CD4-positive, alpha-beta T cell (primary cell): ENCODE measurements around the gene E2F7. TPM values are rescaled to one million over a fixed set of nuclear protein-coding genes. Genes with fewer than 3 reads are reported as not detected.

Experiments used
- ATAC-seq: fragments of 200-7000 bp; cut with Tn5 transposase; one replicate; pipeline ENCODE4 v1.10.0; 2022; ENCODE audit warnings: mild to moderate bottlenecking; ENCODE audit not compliant: poor library complexity
- CTCF ChIA-PET: fragments of 350-600 bp; sonication (Branson Sonifier 250); formaldehyde crosslinking; loops from one replicate; lab custom pipeline; 2021; ENCODE audit warnings: antibody characterized with exemption, inconsistent platforms; lab: Charles Lee
- POLR2A ChIA-PET: fragments of 350-600 bp; sonication (Branson Sonifier 250); formaldehyde crosslinking; loops from one replicate; lab custom pipeline; 2021; ENCODE audit warnings: antibody characterized with exemption, inconsistent platforms; lab: Charles Lee
- DNase-seq, 14 experiments: peaks; one replicate each; pipeline ENCODE4 v3.0.0-alpha.2; 2013 to 2020; ENCODE audit warnings: mixed read lengths in 2 of 14
- H3K27ac ChIP-seq, 2 donors: one replicate each; pipeline versions ENCODE4 v1.5.1 to v1.7.0; 2013; ENCODE audit warnings: low read length in 2 of 2, low read depth in 1 of 2, mild to moderate bottlenecking in 1 of 2
- H3K27me3 ChIP-seq, 2 experiments: 1 replicate in 1 of 2; 2 replicates in 1 of 2; pipeline versions ENCODE4 v1.6.1 to v1.7.0; 2013; ENCODE audit warnings: low read length in 2 of 2, control low read depth in 1 of 2, mild to moderate bottlenecking in 1 of 2, moderate library complexity in 1 of 2; ENCODE audit not compliant: insufficient read depth in 2 of 2, control insufficient read depth in 1 of 2
- H3K36me3 ChIP-seq: one replicate; pipeline ENCODE4 v1.6.1; 2013; ENCODE audit warnings: low read length, control low read depth; ENCODE audit not compliant: insufficient read depth
- H3K4me1 ChIP-seq: one replicate; pipeline ENCODE4 v1.6.1; 2013; ENCODE audit warnings: low read length, control low read depth; ENCODE audit not compliant: insufficient read depth
- H3K4me3 ChIP-seq: one replicate; pipeline ENCODE4 v1.5.1; 2013; ENCODE audit warnings: mild to moderate bottlenecking, low read length, moderate library complexity
- H3K9me3 ChIP-seq, 2 experiments: 1 replicate in 1 of 2; 2 replicates in 1 of 2; pipeline versions ENCODE4 v1.6.1 to v1.7.0; 2013; ENCODE audit warnings: low read length in 2 of 2, mild to moderate bottlenecking in 2 of 2, control low read depth in 1 of 2, moderate library complexity in 1 of 2; ENCODE audit not compliant: control insufficient read depth in 1 of 2, insufficient read depth in 1 of 2
- H3K27ac Mint-ChIP-seq: one replicate; pipeline ENCODE4 v1.8.0; 2020; ENCODE audit warnings: mixed read lengths
- H3K27me3 Mint-ChIP-seq: one replicate; pipeline ENCODE4 v1.8.0; 2021; ENCODE audit warnings: mixed read lengths
- H3K36me3 Mint-ChIP-seq: one replicate; pipeline ENCODE4 v1.8.0; 2021; ENCODE audit warnings: low read depth, mixed read lengths
- H3K4me1 Mint-ChIP-seq: one replicate; pipeline ENCODE4 v1.8.0; 2021; ENCODE audit warnings: low read depth, mixed read lengths
- H3K4me3 Mint-ChIP-seq: one replicate; pipeline ENCODE4 v1.8.0; 2020; ENCODE audit warnings: mild to moderate bottlenecking, mixed read lengths
- H3K9me3 Mint-ChIP-seq: one replicate; pipeline ENCODE4 v1.8.0; 2020; ENCODE audit warnings: mixed read lengths
- CTCF ChIP-seq: fragments of 200-600 bp; IDR thresholded peaks from one replicate; pipeline ENCODE4 v1.8.0; 2022; ENCODE audit warnings: antibody characterized with exemption, mild to moderate bottlenecking
- intact Hi-C, 2 experiments: fragments of 100-400 bp; cut with DNase I in 1 of 2; cut with micrococcal nuclease in 1 of 2; formaldehyde crosslinking; loops; one replicate each; pipeline versions ENCODE4 v1.15.1 to v1.9.0; 2023 to 2025; cut with DNase I, micrococcal nuclease
- total RNA-seq, 174 experiments: library from RNA in 2 of 174; stranded (reverse) in 2 of 174; gene quantifications; one replicate each; pipeline ENCODE4 v1.2.3 and lab custom pipeline; 2021 to 2026

E2F7 gene
- total RNA-seq, 2 experiments from 2014 or later: 0.14 to 0.16 TPM

- Histone ChIP-seq H3K4me1 (no peaks in the 10 kb centered on the region), H3K27ac (no peak overlapping the region), H3K4me3 (no peak overlapping the region), H3K27me3 (no peaks in the 10 kb centered on the region), H3K36me3 (no peaks in the 10 kb centered on the region), H3K9me3 (peaks cover 0 to 10% of the 10 kb centered on the region in 2 experiments)
- no peaks in the 10 kb centered on the region for H3K4me1 Mint-ChIP-seq
- intact Hi-C loops: no loop called here
- ATAC-seq: no peak
- H3K9me3 Mint-ChIP-seq: peaks cover 2% of the 10 kb centered on the region
- no peak overlapping the region for H3K27ac Mint-ChIP-seq
- H3K4me3 Mint-ChIP-seq: no peak overlapping the region
- no peak for DNase-seq
- no peaks in the 10 kb centered on the region for H3K27me3 Mint-ChIP-seq
- H3K36me3 Mint-ChIP-seq: no peaks in the 10 kb centered on the region
- POLR2A ChIA-PET: no interaction called here
- CTCF ChIA-PET: no interaction called here
- TF ChIP-seq CTCF: no peak
Measured at GRCh38 chr12:77042833-77043232, 22.5 kb downstream of the E2F7 start.

GRCh38 chr12:77040231-77040630 lies 25.1 kb downstream of the E2F7 start:
- intact Hi-C loops: no loop called here

GRCh38 chr12:77035226-77035625 lies 30.1 kb downstream of the E2F7 start:
- peaks cover 5 to 10% of the 10 kb centered on the region in 2 experiments for H3K9me3 ChIP-seq
- Mint-ChIP-seq H3K4me1 (no peaks in the 10 kb centered on the region), H3K27ac (no peak overlapping the region), H3K27me3 (no peaks in the 10 kb centered on the region), H3K36me3 (no peaks in the 10 kb centered on the region), H3K9me3 (peaks cover 4% of the 10 kb centered on the region), H3K4me3 (no peak overlapping the region)
- POLR2A ChIA-PET: no interaction called here
- intact Hi-C loops: no loop called here
- ATAC-seq (no peak), DNase-seq (no peak)
- H3K4me3 ChIP-seq: no peak overlapping the region
- H3K27me3 ChIP-seq: no peaks in the 10 kb centered on the region
- no peaks in the 10 kb centered on the region for H3K4me1 ChIP-seq
- CTCF ChIA-PET: interaction anchor here (1.8 kb wide), 1 partner anchor 12 kb away, joined by 4 read pairs; no protein-coding TSS in a partner anchor
- no peak overlapping the region for H3K27ac ChIP-seq
- H3K36me3 ChIP-seq: no peaks in the 10 kb centered on the region
- no peak for TF ChIP-seq CTCF

More at GRCh38 chr12:77040231-77040630, 25.1 kb downstream of the E2F7 start:
- Mint-ChIP-seq H3K4me3 (no peak overlapping the region), H3K27me3 (no peaks in the 10 kb centered on the region), H3K36me3 (no peaks in the 10 kb centered on the region), H3K9me3 (peaks cover 4% of the 10 kb centered on the region), H3K27ac (no peak overlapping the region), H3K4me1 (no peaks in the 10 kb centered on the region)
- ATAC-seq: no peak
- H3K36me3 ChIP-seq: no peaks in the 10 kb centered on the region
- H3K4me1 ChIP-seq: no peaks in the 10 kb centered on the region
- no peak for DNase-seq
- ChIA-PET CTCF (no interaction called here), POLR2A (no interaction called here)
- H3K27ac ChIP-seq: no peak overlapping the region
- TF ChIP-seq CTCF: no peak
- H3K9me3 ChIP-seq: peaks cover 5 to 10% of the 10 kb centered on the region in 2 experiments
- H3K4me3 ChIP-seq: no peak overlapping the region
- no peaks in the 10 kb centered on the region for H3K27me3 ChIP-seq
